Caco-2 (cell line): ENCODE measurements around the gene OTOG. TPM values are rescaled to one million over a fixed set of nuclear protein-coding genes. Genes with fewer than 3 reads are reported as not detected.

Experiments used
- BruUV-seq: library from RNA; stranded (reverse); fragments of 400-500 nt; replicated peaks from 2 replicates; lab custom pipeline; 2021; lab: Mats Ljungman, UMichigan
- CTCF ChIA-PET: fragments of 300-600 bp; sonication (Branson Sonifier 250); formaldehyde crosslinking; loops from one replicate; lab custom pipeline; 2022; ENCODE audit warnings: antibody characterized with exemption; lab: Charles Lee
- POLR2A ChIA-PET: fragments of 300-600 bp; sonication (Branson Sonifier 250); formaldehyde crosslinking; loops from one replicate; lab custom pipeline; 2022; ENCODE audit warnings: antibody characterized with exemption; lab: Charles Lee
- DNase-seq, 2 experiments: peaks; one replicate each; pipeline versions ENCODE4 v3.0.0 to v3.0.0-alpha.2; 2020 to 2022
- H3K27me3 ChIP-seq: replicated peaks from 2 replicates; pipeline ENCODE4 v1.6.0; 2011; ENCODE audit warnings: low read length; ENCODE audit not compliant: control insufficient read depth, insufficient read depth
- H3K36me3 ChIP-seq: 2 replicates; pipeline ENCODE4 v1.5.1; 2011; ENCODE audit warnings: low read length; ENCODE audit not compliant: control insufficient read depth, insufficient read depth
- H3K4me1 ChIP-seq: fragments of 250-450 bp; sonication (Bioruptor Pico); 2 replicates; pipeline ENCODE4 v1.5.1; 2020; ENCODE audit warnings: mild to moderate bottlenecking
- H3K4me3 ChIP-seq: 2 replicates; pipeline ENCODE4 v1.5.1; 2011; ENCODE audit warnings: low read depth, mild to moderate bottlenecking, control low read depth, low read length
- H3K9me3 ChIP-seq: fragments of 250-450 bp; sonication (Bioruptor Pico); 2 replicates; pipeline ENCODE4 v1.5.1; 2020; ENCODE audit warnings: mild to moderate bottlenecking, moderate library complexity
- H3K27ac Mint-ChIP-seq: one replicate; pipeline ENCODE4 v1.8.0; 2022; ENCODE audit warnings: mixed read lengths; ENCODE audit not compliant: unreplicated experiment
- H3K27me3 Mint-ChIP-seq: one replicate; pipeline ENCODE4 v1.8.0; 2022; ENCODE audit warnings: mixed read lengths; ENCODE audit not compliant: insufficient read depth, unreplicated experiment
- H3K36me3 Mint-ChIP-seq: one replicate; pipeline ENCODE4 v1.8.0; 2022; ENCODE audit warnings: mild to moderate bottlenecking, mixed read lengths; ENCODE audit not compliant: insufficient read depth, unreplicated experiment
- H3K4me1 Mint-ChIP-seq: one replicate; pipeline ENCODE4 v1.8.0; 2022; ENCODE audit warnings: low read depth, mixed read lengths; ENCODE audit not compliant: unreplicated experiment
- H3K4me3 Mint-ChIP-seq: one replicate; pipeline ENCODE4 v1.8.0; 2022; ENCODE audit warnings: mild to moderate bottlenecking, moderate library complexity, mixed read lengths; ENCODE audit not compliant: unreplicated experiment
- H3K9me3 Mint-ChIP-seq: one replicate; pipeline ENCODE4 v1.8.0; 2022; ENCODE audit warnings: mixed read lengths; ENCODE audit not compliant: unreplicated experiment
- intact Hi-C: fragments of 100-400 bp; cut with micrococcal nuclease; formaldehyde crosslinking; loops from one replicate; pipeline ENCODE4 v1.10.0; 2022; ENCODE audit not compliant: unreplicated experiment
- total RNA-seq: library from RNA; stranded (reverse); gene quantifications from 2 replicates; pipeline ENCODE4 v1.2.3, GENCODE V29; 2022
- TF ChIP-seq, protein P1 (sequence below), 2 experiments: fragments of 200-600 bp in 1 of 2; IDR thresholded peaks; 1 replicate in 1 of 2; 2 replicates in 1 of 2; pipeline versions ENCODE4 v1.5.1 to v1.8.0; 2011 to 2022; ENCODE audit warnings: antibody characterized with exemption in 1 of 2, control low read depth in 1 of 2, inconsistent platforms in 1 of 2, low read depth in 1 of 2, low read length in 1 of 2, mild to moderate bottlenecking in 1 of 2, moderate library complexity in 1 of 2; ENCODE audit not compliant: insufficient read depth in 1 of 2, severe bottlenecking in 1 of 2, unreplicated experiment in 1 of 2

Gene OTOG
- total RNA-seq, 1 experiment from 2014 or later, result 0.95 TPM

DNA sequence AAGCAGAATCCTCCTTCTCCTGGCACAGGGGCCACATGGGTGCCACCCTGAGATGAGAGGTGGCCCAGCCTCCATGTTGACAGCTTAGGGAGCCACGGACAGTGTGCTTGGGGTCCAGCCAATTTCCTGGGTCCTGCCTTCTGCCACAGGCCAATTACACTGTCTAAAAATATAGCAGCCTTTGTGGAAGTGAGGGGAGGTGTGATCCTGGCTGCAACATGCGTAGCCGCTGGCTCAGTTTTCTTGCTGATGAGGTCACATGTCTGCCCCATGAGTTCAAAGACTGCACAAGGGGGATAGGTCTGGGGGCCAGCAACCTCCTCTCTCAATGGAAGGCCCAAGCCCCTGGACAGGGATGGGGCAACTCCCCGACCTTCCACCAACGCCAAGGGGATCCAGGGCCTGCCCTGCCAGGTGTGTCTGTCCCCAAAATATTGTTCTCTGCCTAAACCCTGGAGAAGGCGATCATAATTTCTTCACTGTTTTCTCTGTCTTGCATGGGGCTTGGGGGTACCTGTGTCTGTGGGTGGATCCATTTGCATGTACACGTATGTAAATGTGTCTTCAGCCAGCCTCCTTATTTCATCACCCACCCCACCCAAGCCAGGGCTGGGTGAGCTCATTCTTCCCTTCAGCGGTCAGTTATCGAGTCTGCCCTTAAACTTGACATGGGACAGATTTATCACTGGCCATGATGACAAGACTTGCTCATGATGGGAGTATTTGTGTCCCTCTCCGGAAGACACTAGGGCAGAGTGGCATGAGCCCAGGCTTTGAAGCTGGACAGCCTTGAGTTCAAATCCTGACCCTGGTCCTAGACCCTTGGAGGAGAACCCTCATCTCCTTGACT is 59.4 kb downstream of the OTOG start:
- H3K27me3 Mint-ChIP-seq, result peaks cover 19% of the 10 kb centered on the region
- Histone ChIP-seq H3K4me1 (no peaks in the 10 kb centered on the region), H3K27me3 (no peaks in the 10 kb centered on the region; the same call in none of the 2 replicates), H3K4me3 (no peak overlapping the region), H3K9me3 (no peaks in the 10 kb centered on the region), H3K36me3 (no peaks in the 10 kb centered on the region)
- intact Hi-C loops, result no loop called here
- ChIA-PET CTCF (no interaction called here), POLR2A (interaction anchor here (0.5 kb wide), 1 partner anchor 255 kb away, joined by 5 read pairs; the partner anchor contains the start of gene NCR3LG1)
- H3K36me3 Mint-ChIP-seq, result no peaks in the 10 kb centered on the region
- H3K9me3 Mint-ChIP-seq, result no peaks in the 10 kb centered on the region
- DNase-seq, result no peak
- no peaks in the 10 kb centered on the region for H3K4me1 Mint-ChIP-seq
- TF ChIP-seq, protein P1, sequence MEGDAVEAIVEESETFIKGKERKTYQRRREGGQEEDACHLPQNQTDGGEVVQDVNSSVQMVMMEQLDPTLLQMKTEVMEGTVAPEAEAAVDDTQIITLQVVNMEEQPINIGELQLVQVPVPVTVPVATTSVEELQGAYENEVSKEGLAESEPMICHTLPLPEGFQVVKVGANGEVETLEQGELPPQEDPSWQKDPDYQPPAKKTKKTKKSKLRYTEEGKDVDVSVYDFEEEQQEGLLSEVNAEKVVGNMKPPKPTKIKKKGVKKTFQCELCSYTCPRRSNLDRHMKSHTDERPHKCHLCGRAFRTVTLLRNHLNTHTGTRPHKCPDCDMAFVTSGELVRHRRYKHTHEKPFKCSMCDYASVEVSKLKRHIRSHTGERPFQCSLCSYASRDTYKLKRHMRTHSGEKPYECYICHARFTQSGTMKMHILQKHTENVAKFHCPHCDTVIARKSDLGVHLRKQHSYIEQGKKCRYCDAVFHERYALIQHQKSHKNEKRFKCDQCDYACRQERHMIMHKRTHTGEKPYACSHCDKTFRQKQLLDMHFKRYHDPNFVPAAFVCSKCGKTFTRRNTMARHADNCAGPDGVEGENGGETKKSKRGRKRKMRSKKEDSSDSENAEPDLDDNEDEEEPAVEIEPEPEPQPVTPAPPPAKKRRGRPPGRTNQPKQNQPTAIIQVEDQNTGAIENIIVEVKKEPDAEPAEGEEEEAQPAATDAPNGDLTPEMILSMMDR (IDR thresholded peaks at IDR 0.05; ENCODE audit: insufficient read depth in 1 of 2, low read depth in 1 of 2, low read length in 1 of 2, severe bottlenecking in 1 of 2, unreplicated experiment in 1 of 2), result no peak
- H3K4me3 Mint-ChIP-seq, result no peak overlapping the region
- H3K27ac Mint-ChIP-seq, result no peak overlapping the region
- BruUV-seq, result no TSS peak

DNA sequence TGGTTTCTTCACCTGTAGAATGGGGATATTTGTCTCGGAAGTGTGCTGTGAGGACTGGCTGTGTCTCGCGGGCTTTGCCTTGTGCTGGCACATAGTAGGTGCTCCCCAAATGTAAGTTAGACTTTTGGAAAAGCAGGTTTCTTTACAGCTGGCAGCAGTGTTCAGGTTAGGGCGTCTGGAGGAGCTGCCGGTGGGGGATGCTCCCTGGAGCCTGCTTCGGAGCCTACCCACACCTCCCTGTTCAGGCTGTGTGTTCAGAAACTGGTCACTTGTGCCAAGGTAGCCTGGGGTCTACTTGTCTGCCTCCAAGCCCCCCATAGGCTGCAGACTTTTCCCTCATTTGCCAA is 60.0 kb downstream of the OTOG start:
- DNase-seq, result no peak
- H3K4me3 Mint-ChIP-seq, result no peak overlapping the region
- Histone ChIP-seq H3K9me3 (no peaks in the 10 kb centered on the region), H3K4me3 (no peak overlapping the region), H3K4me1 (no peaks in the 10 kb centered on the region), H3K27me3 (no peaks in the 10 kb centered on the region; the same call in none of the 2 replicates), H3K36me3 (no peaks in the 10 kb centered on the region)
- CTCF ChIA-PET, result no interaction called here
- intact Hi-C loops, result no loop called here
- H3K27me3 Mint-ChIP-seq, result peaks cover 22% of the 10 kb centered on the region
- POLR2A ChIA-PET, result no interaction called here
- H3K9me3 Mint-ChIP-seq, result no peaks in the 10 kb centered on the region
- no peak overlapping the region for H3K27ac Mint-ChIP-seq
- BruUV-seq, result no TSS peak
- TF ChIP-seq, protein P1 (IDR thresholded peaks at IDR 0.05; ENCODE audit: insufficient read depth in 1 of 2, low read depth in 1 of 2, low read length in 1 of 2, severe bottlenecking in 1 of 2, unreplicated experiment in 1 of 2), result no peak
- no peaks in the 10 kb centered on the region for H3K36me3 Mint-ChIP-seq
- H3K4me1 Mint-ChIP-seq, result no peaks in the 10 kb centered on the region

DNA sequence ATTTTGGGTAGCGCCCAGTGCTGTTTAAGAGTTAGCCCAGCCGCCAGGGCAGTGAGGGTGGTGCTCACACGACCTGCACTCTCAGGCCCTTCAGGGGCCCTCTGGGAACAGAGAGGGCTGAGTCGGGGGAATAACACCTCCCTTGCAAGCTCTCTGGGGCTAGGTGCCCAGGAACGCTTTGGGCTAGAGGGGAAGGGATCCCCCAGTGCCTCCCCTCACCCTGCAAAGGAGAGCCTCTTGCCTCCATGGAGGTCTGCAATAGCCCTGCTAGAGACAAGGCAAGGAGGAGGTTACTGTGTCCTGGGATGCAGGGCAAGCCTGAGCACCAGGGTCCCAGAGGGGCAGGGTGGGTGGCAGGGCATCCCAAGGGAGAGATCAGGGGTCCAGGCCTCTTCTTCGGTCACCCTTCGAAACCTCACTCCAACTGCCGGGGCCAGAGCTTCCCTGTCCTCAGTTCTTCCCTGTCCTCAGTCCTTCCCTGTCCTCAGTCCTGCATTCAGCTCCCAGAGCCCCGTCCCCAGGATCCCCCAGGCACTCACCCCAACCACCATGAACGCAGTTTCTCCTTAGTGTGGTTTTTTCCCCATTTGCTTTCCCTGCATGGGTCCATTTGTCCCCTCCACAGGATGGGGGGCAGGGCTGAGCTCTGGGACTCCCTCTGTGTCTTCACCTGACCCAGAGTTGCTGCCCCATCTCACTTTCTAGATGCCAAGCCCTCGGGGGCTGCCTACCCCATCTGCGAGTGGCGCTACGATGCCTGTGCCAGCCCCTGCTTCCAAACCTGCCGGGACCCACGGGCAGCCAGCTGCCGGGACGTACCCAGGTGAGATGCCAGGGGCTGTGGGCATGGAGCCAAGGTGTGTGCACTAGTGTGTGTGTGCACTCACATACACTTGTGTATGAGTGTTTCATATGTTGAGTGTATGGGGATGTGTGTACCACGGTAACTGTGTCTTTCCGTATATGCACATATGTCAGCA is 60.8 kb downstream of the OTOG start:
- TF ChIP-seq, protein P1 (IDR thresholded peaks at IDR 0.05; ENCODE audit: insufficient read depth in 1 of 2, low read depth in 1 of 2, low read length in 1 of 2, severe bottlenecking in 1 of 2, unreplicated experiment in 1 of 2), result no peak
- H3K4me1 ChIP-seq, result no peaks in the 10 kb centered on the region
- POLR2A ChIA-PET, result no interaction called here
- no peak overlapping the region for H3K27ac Mint-ChIP-seq
- no peaks in the 10 kb centered on the region for H3K9me3 ChIP-seq
- no peak overlapping the region for H3K4me3 ChIP-seq
- H3K4me1 Mint-ChIP-seq, result no peaks in the 10 kb centered on the region
- no peaks in the 10 kb centered on the region for H3K9me3 Mint-ChIP-seq
- H3K27me3 ChIP-seq, result peaks cover 2% of the 10 kb centered on the region
- no peaks in the 10 kb centered on the region for H3K36me3 ChIP-seq
- BruUV-seq, result no TSS peak
- H3K36me3 Mint-ChIP-seq, result no peaks in the 10 kb centered on the region
- no peak for DNase-seq
- intact Hi-C loops, result no loop called here
- CTCF ChIA-PET, result no interaction called here
- peaks cover 26% of the 10 kb centered on the region for H3K27me3 Mint-ChIP-seq
- H3K4me3 Mint-ChIP-seq, result no peak overlapping the region
